Ectodermal cell (in vitro differentiated cells): ENCODE data around the gene DHRS7.
A peak's percentile ranks its signal among the peaks of the same experiment; 100 is the strongest.
"Not testable (repeated sequence)": the region's sequence is repeated elsewhere in the genome, so short reads cannot be mapped to it uniquely, and the experiment has no call there.

ENCODE experiments used
- H3K27ac ChIP-seq: 2 replicates; pipeline ENCODE4 v1.7.0; 2013; ENCODE audit warnings: mild to moderate bottlenecking, low read depth, low read length; ENCODE audit not compliant: insufficient read depth, poor library complexity, severe bottlenecking
- H3K27me3 ChIP-seq: 2 replicates; pipeline ENCODE4 v1.7.0; 2013; ENCODE audit warnings: mild to moderate bottlenecking, low read length; ENCODE audit not compliant: insufficient read depth, control insufficient read depth, poor library complexity, severe bottlenecking
- H3K36me3 ChIP-seq: one replicate; pipeline ENCODE4 v1.7.0; 2013; ENCODE audit warnings: low read length; ENCODE audit not compliant: control insufficient read depth, insufficient read depth
- H3K4me1 ChIP-seq: one replicate; pipeline ENCODE4 v1.7.0; 2013; ENCODE audit warnings: low read length; ENCODE audit not compliant: control insufficient read depth, insufficient read depth
- H3K4me3 ChIP-seq: 2 replicates; pipeline ENCODE4 v1.7.0; 2013; ENCODE audit warnings: low read depth, low read length, control low read depth; ENCODE audit not compliant: insufficient read depth
- H3K9me3 ChIP-seq: 2 replicates; pipeline ENCODE4 v1.7.0; 2013; ENCODE audit warnings: mild to moderate bottlenecking, low read length, moderate library complexity; ENCODE audit not compliant: control insufficient read depth
- WGBS, 2 experiments: methylation state at CpG; one replicate each; pipeline ENCODE4 v1.1.7; 2013; ENCODE audit warnings: missing lambda C conversion rate in 2 of 2; 5-methylcytosine and 5-hydroxymethylcytosine counted together

The DHRS7 gene

GRCh38 chr14:60101786-60102185, 63.4 kb downstream of the DHRS7 start:
- Histone ChIP-seq H3K27ac (no peak overlapping the region), H3K4me3 (no peak overlapping the region), H3K27me3 (no peaks in the 10 kb centered on the region), H3K4me1 (no peaks in the 10 kb centered on the region), H3K9me3 (no peaks in the 10 kb centered on the region), H3K36me3 (peaks cover 4% of the 10 kb centered on the region)
- WGBS, 2 experiments = 91 to 100% methylated on average over 1 of the region's 1 CpG

DNA sequence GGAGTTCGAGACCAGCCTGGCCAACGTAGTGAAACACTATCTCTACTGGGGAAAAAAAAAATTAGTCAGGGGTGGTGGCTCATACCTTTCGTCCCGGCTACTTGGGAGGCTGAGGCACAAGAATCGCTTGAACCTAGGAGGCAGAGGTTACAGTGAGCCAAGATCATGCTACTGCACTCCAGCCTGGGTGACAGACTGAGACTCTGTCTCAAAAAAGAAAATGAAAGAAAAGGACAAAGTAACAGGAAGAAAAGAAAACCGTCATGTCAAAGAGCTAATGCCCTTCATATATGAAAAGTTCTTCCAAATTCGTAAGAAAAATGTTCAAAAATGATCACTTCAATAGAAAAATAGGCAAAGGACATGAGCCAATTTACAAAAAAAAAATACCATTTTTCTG, 65.3 kb downstream of the DHRS7 start:
- not testable (repeated sequence) for H3K9me3 ChIP-seq, H3K27me3 ChIP-seq, H3K4me1 ChIP-seq, H3K36me3 ChIP-seq, H3K4me3 ChIP-seq, H3K27ac ChIP-seq
- WGBS, 2 experiments = 94 to 96% methylated on average over 7 of the region's 7 CpGs

GRCh38 chr14:60097974-60098373, 67.2 kb downstream of the DHRS7 start:
- no peak overlapping the region for H3K27ac ChIP-seq
- H3K4me1 ChIP-seq = peaks cover 9% of the 10 kb centered on the region
- H3K36me3 ChIP-seq = peaks cover 4% of the 10 kb centered on the region
- no peaks in the 10 kb centered on the region for H3K27me3 ChIP-seq
- no peaks in the 10 kb centered on the region for H3K9me3 ChIP-seq
- 93 to 96% methylated on average over 6 of the region's 6 CpGs for WGBS, 2 experiments
- H3K4me3 ChIP-seq = no peak overlapping the region

- H3K9me3 ChIP-seq = no peaks in the 10 kb centered on the region
- WGBS, 2 experiments = 86 to 97% methylated on average over 3 of the region's 3 CpGs
- peaks cover 4% of the 10 kb centered on the region for H3K36me3 ChIP-seq
- no peaks in the 10 kb centered on the region for H3K27me3 ChIP-seq
- H3K4me3 ChIP-seq = no peak overlapping the region
- H3K4me1 ChIP-seq = peaks cover 9% of the 10 kb centered on the region
- no peak overlapping the region for H3K27ac ChIP-seq
Measured at GRCh38 chr14:60095781-60096450, 69.3 kb downstream of the DHRS7 start.

GRCh38 chr14:60095231-60095630, 70.0 kb downstream of the DHRS7 start:
- H3K4me3 ChIP-seq = no peak overlapping the region
- peaks cover 4% of the 10 kb centered on the region for H3K36me3 ChIP-seq
- no peaks in the 10 kb centered on the region for H3K27me3 ChIP-seq
- no peaks in the 10 kb centered on the region for H3K9me3 ChIP-seq
- H3K27ac ChIP-seq = no peak overlapping the region
- H3K4me1 ChIP-seq = peaks cover 9% of the 10 kb centered on the region

DNA sequence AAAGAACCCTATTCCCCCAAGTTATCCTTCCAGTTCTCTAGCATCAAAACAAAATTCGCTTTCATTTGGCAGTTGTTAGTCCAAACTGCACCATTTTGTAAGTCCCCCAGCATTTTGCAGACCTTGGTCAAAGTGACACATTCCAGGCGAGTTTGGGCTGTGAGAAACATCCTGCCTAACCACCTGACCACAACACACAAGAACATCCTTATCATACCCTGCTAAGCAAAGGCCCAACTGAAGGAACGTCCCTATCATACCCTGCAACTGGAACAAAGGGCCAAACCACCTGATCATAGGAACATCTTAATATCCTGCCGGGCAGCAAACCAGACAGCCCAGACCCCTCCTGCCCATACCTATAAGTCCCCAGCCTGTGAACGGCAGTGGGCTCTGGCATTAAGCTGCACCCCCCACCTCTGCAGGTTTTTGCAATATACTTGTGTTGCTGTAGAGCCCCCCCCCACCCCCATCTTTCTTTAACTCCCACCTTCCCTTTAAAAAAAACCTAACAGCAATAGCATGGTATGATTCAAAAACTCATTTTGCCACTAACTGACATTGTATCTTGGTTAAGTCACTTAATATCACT, 70.8 kb downstream of the DHRS7 start:
- Histone ChIP-seq H3K27ac (no peak overlapping the region), H3K9me3 (no peaks in the 10 kb centered on the region), H3K36me3 (peaks cover 4% of the 10 kb centered on the region), H3K27me3 (no peaks in the 10 kb centered on the region), H3K4me1 (peaks cover 9% of the 10 kb centered on the region), H3K4me3 (peak overlapping the region; percentile 22)
- WGBS, 2 experiments = 46 to 48% methylated on average over 5 of the region's 5 CpGs
